HG03103 (cell line): ENCODE measurements around the gene CHRND.

ENCODE experiments used
- ATAC-seq: cut with Tn5 transposase; IDR thresholded peaks from one replicate; pipeline ENCODE4 v1.9.1; 2021; ENCODE audit warnings: low read depth; ENCODE audit not compliant: unreplicated experiment

The CHRND gene

GRCh38 chr2:232541195-232541960, 15.4 kb downstream of the CHRND start:
- no peak for ATAC-seq

- no peak for ATAC-seq
These were observed 16.2 kb downstream of the CHRND start for GRCh38 chr2:232541961-232542714.

GRCh38 chr2:232542715-232543467, 16.9 kb downstream of the CHRND start:
- no peak for ATAC-seq

- ATAC-seq, result no peak
These were observed 17.5 kb downstream of the CHRND start for GRCh38 chr2:232543491-232543890.

- no peak for ATAC-seq
These were observed 18.1 kb downstream of the CHRND start for GRCh38 chr2:232543928-232544631.

GRCh38 chr2:232544674-232545073, 18.7 kb downstream of the CHRND start:
- ATAC-seq, result no peak

- no peak for ATAC-seq
These were observed 19.8 kb downstream of the CHRND start for GRCh38 chr2:232545511-232546375.

GRCh38 chr2:232547991-232548390, 22.0 kb downstream of the CHRND start:
- no peak for ATAC-seq

- ATAC-seq, result no peak
These were observed 23.8 kb downstream of the CHRND start for GRCh38 chr2:232549655-232550353.

- peak; percentile 90 for ATAC-seq
These were observed 24.6 kb downstream of the CHRND start, which contains the start of the genes EIF4E2 and TIGD1 for GRCh38 chr2:232550354-232551249. Gene EIF4E2 (plus strand): TSS chr2:232550689. CDS start chr2:232550725, 36 bp downstream. Gene TIGD1 (minus strand): TSS chr2:232550557. CDS start chr2:232549882, 675 bp downstream.

GRCh38 chr2:232551250-232551638, 25.3 kb downstream of the CHRND start:
- no peak for ATAC-seq

- ATAC-seq, result no peak
These were observed 25.8 kb downstream of the CHRND start for GRCh38 chr2:232551776-232552175.

- ATAC-seq, result no peak
These were observed 30.5 kb downstream of the CHRND start for GRCh38 chr2:232556426-232556825.

GRCh38 chr2:232562515-232563151, 36.7 kb downstream of the CHRND start:
- ATAC-seq, result no peak

GRCh38 chr2:232563580-232563979, 37.6 kb downstream of the CHRND start:
- no peak for ATAC-seq

GRCh38 chr2:232567721-232568120, 41.8 kb downstream of the CHRND start:
- ATAC-seq, result no peak

- no peak for ATAC-seq
These were observed 42.2 kb downstream of the CHRND start for GRCh38 chr2:232568161-232568560.
